ENCODE results near the gene TNNC2.
A peak's percentile ranks its signal among the peaks of the same experiment; 100 is the strongest.
"Not testable (repeated sequence)": the region's sequence is repeated elsewhere in the genome, so short reads cannot be mapped to it uniquely, and the experiment has no call there.

The TNNC2 gene

DNA sequence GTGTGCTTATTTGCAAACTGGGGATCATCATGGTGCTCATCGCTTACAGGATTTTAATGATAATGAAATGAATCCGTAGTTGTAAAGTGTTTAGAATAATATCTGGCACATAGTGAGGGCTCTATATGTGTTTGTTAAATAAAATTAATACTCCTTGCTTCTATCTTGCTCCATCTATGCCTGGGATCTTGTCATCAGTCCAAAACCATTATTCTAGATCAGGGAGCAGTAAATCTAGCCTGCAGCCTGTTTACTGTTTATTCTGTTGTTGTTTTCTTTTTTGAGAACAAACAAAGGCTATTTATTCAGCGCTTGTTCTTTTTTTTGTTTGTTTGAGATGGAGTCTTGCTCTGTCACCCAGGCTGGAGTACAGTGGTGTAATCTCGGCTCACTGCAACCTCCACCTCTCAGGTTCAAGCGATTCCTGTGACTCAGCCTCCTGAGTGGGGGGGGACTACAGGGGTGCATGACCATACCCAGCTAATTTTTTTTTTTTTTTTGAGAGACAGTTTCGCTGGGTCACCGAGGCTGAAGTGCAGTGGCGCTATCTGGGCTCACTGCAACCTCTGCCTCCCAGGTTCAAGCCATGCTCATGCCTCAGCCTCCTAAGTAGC, 22.0 kb upstream of the TNNC2 start:
- DNase-seq (ENCODE audit: low read depth), result no peak

DNA sequence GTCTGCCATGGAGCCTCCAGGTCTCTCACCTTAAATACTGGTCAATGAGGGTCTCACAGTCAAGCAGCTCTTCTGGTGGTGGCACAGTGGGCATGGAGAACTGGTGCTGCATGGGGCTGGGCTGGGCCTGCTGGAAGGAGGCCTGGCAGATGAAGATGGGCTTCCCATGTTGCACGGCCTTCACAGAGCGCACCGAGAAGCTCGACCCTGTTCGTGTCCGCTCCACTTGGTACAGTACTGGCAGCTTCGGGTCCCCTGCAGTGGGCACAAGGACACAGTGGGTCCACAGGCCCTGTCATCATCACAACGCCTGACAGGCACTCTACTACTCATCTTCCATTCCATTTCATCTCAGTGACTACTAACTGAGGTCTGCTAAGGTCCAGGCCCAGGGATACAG, 21.3 kb upstream of the TNNC2 start:
- no peak for DNase-seq (ENCODE audit: low read depth)

GRCh38 chr20:45845452-45845851, 18.3 kb upstream of the TNNC2 start:
- no peak for DNase-seq (ENCODE audit: low read depth)

DNA sequence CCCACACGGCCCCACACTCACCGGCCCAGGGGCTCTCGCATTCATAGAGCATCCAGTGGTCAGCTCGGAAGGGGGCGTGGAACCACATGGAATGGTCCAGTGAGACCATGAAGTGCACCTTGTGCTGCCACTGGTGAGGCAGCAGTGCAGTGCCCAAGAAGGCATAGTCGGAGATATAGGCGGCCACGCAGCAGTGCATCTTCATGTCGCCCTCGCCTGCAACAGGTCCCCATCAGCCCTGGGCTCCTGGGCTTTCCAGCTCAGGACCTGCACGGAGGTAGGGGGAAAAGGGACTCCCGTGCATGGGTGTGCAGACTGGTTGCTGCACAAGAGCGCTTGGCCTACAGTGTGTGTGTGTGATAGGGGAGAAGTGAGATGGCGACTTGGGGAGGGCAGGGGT, 16.4 kb upstream of the TNNC2 start:
- DNase-seq (ENCODE audit: low read depth), result no peak

- peak; percentile 64 for DNase-seq (ENCODE audit: low read depth)
Observed at GRCh38 chr20:45842169-45842812, 15.2 kb upstream of the TNNC2 start.

GRCh38 chr20:45841407-45842129, 14.5 kb upstream of the TNNC2 start:
- DNase-seq (ENCODE audit: low read depth), result no peak

GRCh38 chr20:45840700-45841198, 13.6 kb upstream of the TNNC2 start:
- DNase-seq (ENCODE audit: low read depth), result no peak

DNA sequence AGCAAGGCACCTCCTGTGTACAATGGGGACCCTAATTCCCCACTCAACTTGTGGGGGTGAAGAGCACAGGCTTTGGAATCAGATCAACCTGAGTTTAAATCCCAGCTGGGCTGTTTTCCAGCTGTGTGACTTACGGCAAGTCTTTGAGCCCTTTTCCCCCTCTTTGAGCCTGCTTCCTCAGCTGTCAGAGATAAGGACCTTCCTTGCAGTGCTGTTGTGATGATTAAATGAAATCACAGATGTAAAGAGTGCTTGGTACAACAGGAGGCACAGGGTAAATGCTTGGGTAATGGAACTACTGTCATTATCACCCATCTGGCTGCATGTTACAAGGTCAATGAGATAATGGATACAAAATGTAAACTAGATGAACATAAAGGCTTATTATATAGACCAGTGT, 9.7 kb upstream of the TNNC2 start:
- no peak for DNase-seq (ENCODE audit: low read depth)

DNA sequence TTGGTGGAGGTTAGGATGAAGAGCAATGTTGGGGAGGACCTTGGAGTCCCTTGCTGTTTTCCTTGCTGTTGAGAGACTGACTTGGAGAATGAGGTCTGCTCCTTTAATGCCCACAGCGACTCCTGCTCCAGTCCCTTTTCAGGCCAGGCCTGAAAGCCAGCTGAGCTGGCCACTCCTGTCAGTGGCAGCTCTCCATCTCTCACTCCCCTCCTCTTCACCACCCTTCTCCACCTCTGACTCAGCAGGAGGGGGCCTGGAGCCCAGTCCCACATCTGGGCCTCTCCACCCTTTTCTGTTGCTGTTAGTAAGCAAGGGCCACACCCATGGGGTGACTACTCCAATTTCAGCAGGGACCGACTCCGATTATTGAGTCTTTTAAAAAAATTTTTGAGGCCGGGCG, 8.7 kb upstream of the TNNC2 start:
- peak; percentile 86 for DNase-seq (ENCODE audit: low read depth)

DNA sequence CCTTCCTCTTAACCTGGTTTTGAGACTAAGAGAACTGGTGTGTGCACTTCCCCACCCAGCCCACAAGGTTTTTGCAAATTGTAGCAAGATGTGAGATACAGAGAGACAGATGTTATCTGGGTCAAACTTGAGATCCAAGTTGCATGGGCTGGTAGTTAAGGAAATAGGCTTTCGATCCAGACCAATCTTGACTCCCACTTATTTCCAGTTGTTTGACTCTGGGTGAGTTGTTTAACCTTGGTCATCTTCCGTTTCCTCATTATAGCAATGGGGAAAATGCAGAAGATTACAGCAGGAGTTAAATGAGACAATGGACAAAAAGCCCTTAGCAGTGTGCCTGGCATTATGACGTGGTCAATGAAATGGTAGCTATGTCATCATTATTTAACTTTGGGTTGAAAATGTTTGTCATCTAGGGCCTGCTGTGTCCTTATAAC, 8.2 kb upstream of the TNNC2 start:
- no peak for DNase-seq (ENCODE audit: low read depth)

- DNase-seq (ENCODE audit: low read depth), result no peak
Observed at GRCh38 chr20:45834797-45835161, 7.7 kb upstream of the TNNC2 start.

GRCh38 chr20:45833883-45834796, 7.0 kb upstream of the TNNC2 start:
- peak; percentile 40 for DNase-seq (ENCODE audit: low read depth)

- peak; percentile 92 for DNase-seq (ENCODE audit: low read depth)
Observed at GRCh38 chr20:45833030-45833882, 6.1 kb upstream of the TNNC2 start, which contains the start of gene SNX21. SNX21 (plus strand) TSS chr20:45833799; CDS start chr20:45833920, 121 bp downstream.

DNA sequence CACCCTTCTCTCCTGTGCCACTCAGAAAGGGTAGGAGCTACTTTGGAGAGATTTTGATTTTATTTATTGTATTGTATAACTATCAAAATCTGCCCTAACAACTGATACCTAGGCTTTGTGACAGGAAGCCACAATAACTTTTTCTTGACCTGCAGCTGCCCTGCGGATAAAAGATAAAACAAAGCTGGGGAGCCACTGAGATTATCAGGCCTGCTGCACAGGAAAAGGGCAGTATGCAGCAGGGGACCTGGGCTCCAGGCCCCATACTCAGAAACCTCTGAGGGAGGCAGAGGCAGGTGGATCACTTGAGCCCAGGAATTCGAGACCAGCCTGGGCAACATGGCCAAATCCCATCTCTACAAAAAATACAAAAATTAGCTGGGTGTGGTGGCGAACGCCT, 5.5 kb upstream of the TNNC2 start:
- DNase-seq (ENCODE audit: low read depth), result no peak

DNA sequence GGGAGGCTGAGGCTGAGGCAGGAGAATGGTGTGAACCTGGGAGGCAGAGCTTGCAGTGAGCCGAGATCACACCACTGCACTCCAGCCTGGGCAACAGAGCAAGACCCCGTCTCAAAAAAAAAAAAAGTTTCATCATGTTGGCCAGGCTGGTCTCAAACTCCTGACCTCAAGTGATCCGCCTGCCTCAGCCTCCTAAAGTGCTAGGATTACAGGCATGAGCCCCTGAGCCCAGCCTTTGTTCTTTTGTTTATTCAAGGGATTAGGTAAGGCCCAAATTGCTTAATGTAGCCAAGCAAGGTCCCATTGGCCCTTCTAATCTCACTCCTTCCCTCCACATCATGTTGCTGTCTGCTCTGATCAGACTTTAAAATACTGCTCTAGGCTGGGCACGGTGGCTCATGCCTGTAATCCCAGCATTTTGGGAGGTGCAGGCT, 2.6 kb upstream of the TNNC2 start:
- DNase-seq (ENCODE audit: low read depth), result not testable (repeated sequence)

- peak; percentile 30 for DNase-seq (ENCODE audit: low read depth)
Observed at GRCh38 chr20:45828589-45828988, 1.5 kb upstream of the TNNC2 start.

GRCh38 chr20:45827712-45828111, 600 bp upstream of the TNNC2 start:
- no peak for DNase-seq (ENCODE audit: low read depth)

- peak; percentile 40 for DNase-seq (ENCODE audit: low read depth)
Observed at GRCh38 chr20:45826381-45827019, 612 bp downstream of the TNNC2 start.

- DNase-seq (ENCODE audit: low read depth), result no peak
Observed at GRCh38 chr20:45823949-45824835, 2.9 kb downstream of the TNNC2 start.
